HG03135 (cell line): Measurements from ENCODE around the gene STX8.
"Not testable (repeated sequence)": the region's sequence is repeated elsewhere in the genome, so short reads cannot be mapped to it uniquely, and the experiment has no call there.

Source experiments
- ATAC-seq: cut with Tn5 transposase; IDR thresholded peaks from one replicate; pipeline ENCODE4 v1.9.1; 2021; ENCODE audit warnings: mild to moderate bottlenecking, moderate library complexity; ENCODE audit not compliant: unreplicated experiment

The STX8 gene

GRCh38 chr17:9408381-9408780 is 167.2 kb downstream of the STX8 start:
- ATAC-seq, result no peak

- ATAC-seq, result no peak
Measured at GRCh38 chr17:9406046-9406606, 169.5 kb downstream of the STX8 start.

- no peak for ATAC-seq
Measured at GRCh38 chr17:9403257-9403656, 172.4 kb downstream of the STX8 start.

- no peak for ATAC-seq
Measured at GRCh38 chr17:9402590-9403199, 172.9 kb downstream of the STX8 start.

GRCh38 chr17:9401434-9401833 is 174.2 kb downstream of the STX8 start:
- ATAC-seq, result no peak

GRCh38 chr17:9389111-9389527 is 186.5 kb downstream of the STX8 start:
- ATAC-seq, result peak; percentile 87

- ATAC-seq, result no peak
Measured at GRCh38 chr17:9386401-9386800, 189.2 kb downstream of the STX8 start.

GRCh38 chr17:9383826-9384225 is 191.8 kb downstream of the STX8 start:
- ATAC-seq, result no peak

- ATAC-seq, result no peak
Measured at GRCh38 chr17:9382626-9383025, 193.0 kb downstream of the STX8 start.

GRCh38 chr17:9381068-9381467 is 194.6 kb downstream of the STX8 start:
- no peak for ATAC-seq

- ATAC-seq, result no peak
Measured at GRCh38 chr17:9380361-9380760, 195.3 kb downstream of the STX8 start.

- ATAC-seq, result not testable (repeated sequence)
Measured at GRCh38 chr17:9376177-9376576, 199.4 kb downstream of the STX8 start.

GRCh38 chr17:9371019-9371418 is 204.6 kb downstream of the STX8 start:
- ATAC-seq, result no peak

- ATAC-seq, result no peak
Measured at GRCh38 chr17:9370467-9370866, 205.2 kb downstream of the STX8 start.

- no peak for ATAC-seq
Measured at GRCh38 chr17:9368631-9369030, 207.0 kb downstream of the STX8 start.

GRCh38 chr17:9367156-9367555 is 208.5 kb downstream of the STX8 start:
- no peak for ATAC-seq

GRCh38 chr17:9364837-9365430 is 210.7 kb downstream of the STX8 start:
- ATAC-seq, result no peak

GRCh38 chr17:9363440-9364350 is 211.9 kb downstream of the STX8 start:
- ATAC-seq, result no peak

GRCh38 chr17:9361188-9361955 is 214.2 kb downstream of the STX8 start:
- ATAC-seq, result no peak

GRCh38 chr17:9360677-9361081 is 214.9 kb downstream of the STX8 start:
- ATAC-seq, result no peak

- no peak for ATAC-seq
Measured at GRCh38 chr17:9356488-9356911, 219.1 kb downstream of the STX8 start.
